ENCODE results near the gene GEN1.

The GEN1 gene

GRCh38 chr2:17752892-17753802 lies 791 bp upstream of the GEN1 start:
- no peak for DNase-seq

- no peak for DNase-seq
Measured at GRCh38 chr2:17754773-17755425, 961 bp downstream of the GEN1 start.

- DNase-seq = no peak
Measured at GRCh38 chr2:17756668-17757067, 2.7 kb downstream of the GEN1 start.

GRCh38 chr2:17757321-17757720 lies 3.4 kb downstream of the GEN1 start:
- DNase-seq = no peak

GRCh38 chr2:17758118-17758517 lies 4.2 kb downstream of the GEN1 start:
- no peak for DNase-seq

- DNase-seq = no peak
Measured at GRCh38 chr2:17759805-17760204, 5.9 kb downstream of the GEN1 start.

GRCh38 chr2:17762451-17762850 lies 8.5 kb downstream of the GEN1 start:
- DNase-seq = no peak

GRCh38 chr2:17763641-17764333 lies 9.8 kb downstream of the GEN1 start:
- DNase-seq = no peak

- no peak for DNase-seq
Measured at GRCh38 chr2:17765398-17765797, 11.5 kb downstream of the GEN1 start.

GRCh38 chr2:17768894-17769293 lies 15.0 kb downstream of the GEN1 start:
- DNase-seq = no peak

GRCh38 chr2:17771956-17772355 lies 18.0 kb downstream of the GEN1 start:
- no peak for DNase-seq

GRCh38 chr2:17772532-17772931 lies 18.6 kb downstream of the GEN1 start:
- no peak for DNase-seq

GRCh38 chr2:17780546-17780945 lies 26.6 kb downstream of the GEN1 start:
- no peak for DNase-seq

GRCh38 chr2:17781482-17781881 lies 27.5 kb downstream of the GEN1 start:
- DNase-seq = no peak

GRCh38 chr2:17786727-17787126 lies 32.8 kb downstream of the GEN1 start:
- DNase-seq = no peak

GRCh38 chr2:17788773-17789172 lies 34.8 kb downstream of the GEN1 start:
- no peak for DNase-seq

GRCh38 chr2:17790536-17790935 lies 36.6 kb downstream of the GEN1 start:
- DNase-seq = no peak

GRCh38 chr2:17791121-17791816 lies 37.3 kb downstream of the GEN1 start:
- DNase-seq = no peak

GRCh38 chr2:17791817-17792130 lies 37.8 kb downstream of the GEN1 start:
- DNase-seq = no peak

- DNase-seq = no peak
Measured at GRCh38 chr2:17792515-17792914, 38.6 kb downstream of the GEN1 start.

GRCh38 chr2:17793296-17793695 lies 39.4 kb downstream of the GEN1 start:
- no peak for DNase-seq

GRCh38 chr2:17793803-17794354 lies 39.9 kb downstream of the GEN1 start:
- DNase-seq = no peak

GRCh38 chr2:17795309-17795708 lies 41.4 kb downstream of the GEN1 start:
- no peak for DNase-seq
